Neural crest cell (in vitro differentiated cells): ENCODE results near the gene TEX50. TPM values are rescaled to one million over a fixed set of nuclear protein-coding genes. Genes with fewer than 3 reads are reported as not detected.
"Not testable (repeated sequence)": the region's sequence is repeated elsewhere in the genome, so short reads cannot be mapped to it uniquely, and the experiment has no call there.

ENCODE experiments used
- DNase-seq: peaks from one replicate; pipeline ENCODE4 v3.0.0; 2021; ENCODE audit warnings: low read depth, mixed read lengths, low spot score
- H3K27ac Mint-ChIP-seq: one replicate; pipeline ENCODE4 v1.8.0; 2021; ENCODE audit warnings: mild to moderate bottlenecking, mixed read lengths; ENCODE audit not compliant: unreplicated experiment
- H3K27me3 Mint-ChIP-seq: 2 replicates; pipeline ENCODE4 v1.8.0; 2021; ENCODE audit warnings: low read depth, mild to moderate bottlenecking, mixed read lengths
- H3K36me3 Mint-ChIP-seq: 2 replicates; pipeline ENCODE4 v1.8.0; 2021; ENCODE audit warnings: low read depth, mild to moderate bottlenecking, mixed read lengths
- H3K4me1 Mint-ChIP-seq: 2 replicates; pipeline ENCODE4 v1.8.0; 2021; ENCODE audit warnings: mixed read lengths
- H3K4me3 Mint-ChIP-seq: one replicate; pipeline ENCODE4 v1.8.0; 2021; ENCODE audit warnings: mild to moderate bottlenecking, mixed read lengths
- H3K9me3 Mint-ChIP-seq: 2 replicates; pipeline ENCODE4 v1.8.0; 2021; ENCODE audit warnings: mixed read lengths
- CTCF ChIP-seq: fragments of 200-600 bp; sonication (generic); conservative IDR thresholded peaks from 2 replicates; pipeline ENCODE4 v1.5.0; 2021; ENCODE audit warnings: antibody characterized with exemption, mild to moderate bottlenecking
- long read RNA-seq: library from polyadenylated mRNA; unstranded; transcript quantifications from one replicate; pipeline ENCODE4 v2.0.0, GENCODE V29; 2020
- total RNA-seq: library from RNA; stranded (reverse); gene quantifications from 2 replicates; pipeline ENCODE4 v1.2.1, GENCODE V29; 2021

The TEX50 gene
- total RNA-seq = not detected in 2 replicates
- long read RNA-seq = 0 reads

- Mint-ChIP-seq H3K27me3 (no peaks in the 10 kb centered on the region), H3K36me3 (peaks cover 6% of the 10 kb centered on the region), H3K9me3 (peaks cover 16% of the 10 kb centered on the region), H3K4me3 (no peak within 1 kb of the TSS), H3K4me1 (peaks cover 10% of the 10 kb centered on the region), H3K27ac (no peak within 1 kb of the TSS)
- no peak for TF ChIP-seq CTCF
- DNase-seq = no peak
These were observed at the start of gene TEX50 for GRCh38 chr1:173635116-173635515. TEX50 (plus strand) TSS chr1:173635338; CDS start chr1:173635522, 184 bp downstream.

GRCh38 chr1:173590557-173590956 lies 44.6 kb upstream of the TEX50 start:
- no peak for DNase-seq
- Mint-ChIP-seq H3K27ac (no peak overlapping the region), H3K4me3 (no peak overlapping the region), H3K4me1 (no peaks in the 10 kb centered on the region), H3K27me3 (no peaks in the 10 kb centered on the region), H3K9me3 (no peaks in the 10 kb centered on the region), H3K36me3 (no peaks in the 10 kb centered on the region)
- no peak for TF ChIP-seq CTCF

- H3K4me1 Mint-ChIP-seq, H3K4me3 Mint-ChIP-seq: not testable (repeated sequence)
These were observed 44.0 kb upstream of the TEX50 start for GRCh38 chr1:173591138-173591537.

GRCh38 chr1:173596097-173596825 lies 38.9 kb upstream of the TEX50 start:
- Mint-ChIP-seq H3K4me3 (no peak overlapping the region), H3K36me3 (no peaks in the 10 kb centered on the region), H3K27ac (no peak overlapping the region), H3K4me1 (no peaks in the 10 kb centered on the region), H3K27me3 (no peaks in the 10 kb centered on the region), H3K9me3 (peaks cover 5% of the 10 kb centered on the region)
- DNase-seq = no peak
- no peak for TF ChIP-seq CTCF

More at GRCh38 chr1:173591138-173591537, 44.0 kb upstream of the TEX50 start:
- not testable (repeated sequence) for DNase-seq, H3K27ac Mint-ChIP-seq, H3K36me3 Mint-ChIP-seq, H3K9me3 Mint-ChIP-seq, H3K27me3 Mint-ChIP-seq

- Mint-ChIP-seq H3K4me3 (no peak overlapping the region), H3K9me3 (peaks cover 3% of the 10 kb centered on the region), H3K36me3 (no peaks in the 10 kb centered on the region), H3K4me1 (no peaks in the 10 kb centered on the region), H3K27me3 (no peaks in the 10 kb centered on the region), H3K27ac (no peak overlapping the region)
- no peak for TF ChIP-seq CTCF
- DNase-seq = no peak
These were observed 33.5 kb upstream of the TEX50 start for GRCh38 chr1:173601588-173601987.

GRCh38 chr1:173603056-173603591 lies 32.0 kb upstream of the TEX50 start, which contains the start of gene SLC9C2:
SLC9C2 (minus strand) TSS chr1:173603072; CDS start chr1:173601776, 1,296 bp downstream.
- TF ChIP-seq CTCF = no peak
- Mint-ChIP-seq H3K4me1 (no peaks in the 10 kb centered on the region), H3K9me3 (peaks cover 3% of the 10 kb centered on the region), H3K4me3 (no peak within 1 kb of the TSS), H3K27ac (no peak within 1 kb of the TSS), H3K27me3 (no peaks in the 10 kb centered on the region), H3K36me3 (no peaks in the 10 kb centered on the region)
- DNase-seq = no peak
